ENCODE data around the gene C21orf58. TPM values are rescaled to one million over a fixed set of nuclear protein-coding genes. Genes with fewer than 3 reads are reported as not detected.

The C21orf58 gene
- polyA plus RNA-seq, 1 experiment, result 4.1 TPM

GRCh38 chr21:46265736-46266525 is 57.7 kb downstream of the C21orf58 start:
- H3K27me3 ChIP-seq (ENCODE audit: control insufficient read depth, insufficient read depth, low read length), result no peaks in the 10 kb centered on the region
- no peak for DNase-seq (ENCODE audit: low read depth)
- no peak overlapping the region for H3K4me3 ChIP-seq (ENCODE audit: low read depth, low read length)
- ChIA-PET POLR2A (no interaction called here), CTCF (interaction anchor here (1.2 kb wide), 1 partner anchor 16 kb away, joined by 3 read pairs; no protein-coding TSS in a partner anchor)
- peaks cover 41% of the 10 kb centered on the region for H3K36me3 ChIP-seq (ENCODE audit: control insufficient read depth, insufficient read depth, low read length)
- no peak for TF ChIP-seq CTCF (IDR thresholded peaks at IDR 0.05; ENCODE audit: insufficient read depth, low read depth, low read length)

DNA sequence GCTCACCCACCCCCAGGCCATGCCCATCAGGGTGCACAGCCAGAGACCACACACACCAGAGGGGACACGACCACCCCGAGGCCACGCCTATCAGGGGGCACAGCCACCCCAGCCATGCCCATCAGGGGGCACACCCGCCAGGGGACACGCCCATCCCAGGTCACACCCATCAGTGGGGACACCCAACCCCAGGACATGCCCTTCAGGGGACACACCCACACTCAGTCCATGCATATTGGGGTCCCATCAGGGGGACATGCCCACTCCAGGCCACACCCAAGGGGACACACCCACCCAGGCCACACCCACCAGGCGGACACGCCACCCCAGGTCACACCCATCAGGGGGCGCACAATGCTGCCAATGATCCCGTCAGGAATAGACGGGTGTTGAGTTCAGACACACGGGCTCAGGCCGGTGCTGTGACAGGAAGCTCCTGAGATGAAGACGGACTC is 59.0 kb downstream of the C21orf58 start:
- CTCF ChIA-PET, result no interaction called here

GRCh38 chr21:46264046-46264689 is 59.5 kb downstream of the C21orf58 start:
- Histone ChIP-seq H3K27me3 (ENCODE audit: control insufficient read depth, insufficient read depth, low read length) (no peaks in the 10 kb centered on the region), H3K36me3 (ENCODE audit: control insufficient read depth, insufficient read depth, low read length) (peaks cover 43% of the 10 kb centered on the region), H3K4me3 (ENCODE audit: low read depth, low read length) (no peak overlapping the region)
- ChIA-PET POLR2A (no interaction called here), CTCF (no interaction called here)
- no peak for TF ChIP-seq CTCF (IDR thresholded peaks at IDR 0.05; ENCODE audit: insufficient read depth, low read depth, low read length)
- DNase-seq (ENCODE audit: low read depth), result no peak

More for the DNA sequence above, 59.0 kb downstream of the C21orf58 start:
- POLR2A ChIA-PET, result no interaction called here
- TF ChIP-seq CTCF (IDR thresholded peaks at IDR 0.05; ENCODE audit: insufficient read depth, low read depth, low read length), result no peak
- no peaks in the 10 kb centered on the region for H3K27me3 ChIP-seq (ENCODE audit: control insufficient read depth, insufficient read depth, low read length)
- H3K36me3 ChIP-seq (ENCODE audit: control insufficient read depth, insufficient read depth, low read length), result peaks cover 46% of the 10 kb centered on the region
- no peak overlapping the region for H3K4me3 ChIP-seq (ENCODE audit: low read depth, low read length)
- DNase-seq (ENCODE audit: low read depth), result no peak

GRCh38 chr21:46256501-46256994 is 67.1 kb downstream of the C21orf58 start:
- no peak for TF ChIP-seq CTCF (IDR thresholded peaks at IDR 0.05; ENCODE audit: insufficient read depth, low read depth, low read length)
- CTCF ChIA-PET, result no interaction called here
- Histone ChIP-seq H3K4me3 (ENCODE audit: low read depth, low read length) (no peak overlapping the region), H3K27me3 (ENCODE audit: control insufficient read depth, insufficient read depth, low read length) (no peaks in the 10 kb centered on the region), H3K36me3 (ENCODE audit: control insufficient read depth, insufficient read depth, low read length) (peaks cover 45% of the 10 kb centered on the region)
- POLR2A ChIA-PET, result no interaction called here
- DNase-seq (ENCODE audit: low read depth), result no peak

- ChIA-PET POLR2A (interaction anchor here (0.6 kb wide), 1 partner anchor 20 kb away, joined by 4 read pairs; no protein-coding TSS in a partner anchor), CTCF (no interaction called here)
- no peak for TF ChIP-seq CTCF (IDR thresholded peaks at IDR 0.05; ENCODE audit: insufficient read depth, low read depth, low read length)
- Histone ChIP-seq H3K27me3 (ENCODE audit: control insufficient read depth, insufficient read depth, low read length) (no peaks in the 10 kb centered on the region), H3K36me3 (ENCODE audit: control insufficient read depth, insufficient read depth, low read length) (peaks cover 42% of the 10 kb centered on the region), H3K4me3 (ENCODE audit: low read depth, low read length) (no peak overlapping the region)
- DNase-seq (ENCODE audit: low read depth), result no peak
These were observed 67.8 kb downstream of the C21orf58 start for GRCh38 chr21:46255758-46256337.
